ENCODE results near the gene KIAA0825.

DNA sequence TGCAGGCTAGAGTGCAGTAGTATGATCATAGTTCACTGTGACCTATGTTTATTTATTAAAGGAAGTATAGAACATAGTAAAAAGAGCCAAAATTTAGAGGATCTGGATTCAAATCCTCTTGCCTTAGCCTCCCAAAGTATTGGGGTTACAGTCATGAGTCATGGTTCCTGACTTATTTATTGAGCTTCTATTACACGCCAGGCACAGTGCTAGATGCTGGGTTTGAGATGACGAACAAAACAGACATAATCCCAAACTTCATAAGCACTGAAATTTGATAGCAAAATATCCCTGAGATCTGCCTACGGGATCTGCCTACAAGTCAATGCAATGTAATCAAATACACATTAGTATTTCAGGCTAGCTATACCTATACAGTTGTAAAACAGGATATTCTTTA lies 2.5 kb downstream of the KIAA0825 start:
- TF ChIP-seq FOXM1 (IDR thresholded peaks at IDR 0.05; ENCODE audit: borderline replicate concordance) (no peak), SP1 (IDR thresholded peaks at IDR 0.05) (no peak), BHLHE40 (IDR thresholded peaks at IDR 0.05; ENCODE audit: borderline replicate concordance) (no peak), ELF4 (IDR thresholded peaks at IDR 0.05) (no peak), NFRKB (IDR thresholded peaks at IDR 0.05) (no peak)
- TF ChIP-seq, protein P1, sequence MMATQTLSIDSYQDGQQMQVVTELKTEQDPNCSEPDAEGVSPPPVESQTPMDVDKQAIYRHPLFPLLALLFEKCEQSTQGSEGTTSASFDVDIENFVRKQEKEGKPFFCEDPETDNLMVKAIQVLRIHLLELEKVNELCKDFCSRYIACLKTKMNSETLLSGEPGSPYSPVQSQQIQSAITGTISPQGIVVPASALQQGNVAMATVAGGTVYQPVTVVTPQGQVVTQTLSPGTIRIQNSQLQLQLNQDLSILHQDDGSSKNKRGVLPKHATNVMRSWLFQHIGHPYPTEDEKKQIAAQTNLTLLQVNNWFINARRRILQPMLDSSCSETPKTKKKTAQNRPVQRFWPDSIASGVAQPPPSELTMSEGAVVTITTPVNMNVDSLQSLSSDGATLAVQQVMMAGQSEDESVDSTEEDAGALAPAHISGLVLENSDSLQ (IDR thresholded peaks at IDR 0.05) = no peak
